NCI-H82 (cell line): ENCODE measurements around the gene PSMD8.

ENCODE experiments used
- DNase-seq: peaks from one replicate; lab custom pipeline; 2025; lab: John Stamatoyannopoulos, UW

The PSMD8 gene

DNA sequence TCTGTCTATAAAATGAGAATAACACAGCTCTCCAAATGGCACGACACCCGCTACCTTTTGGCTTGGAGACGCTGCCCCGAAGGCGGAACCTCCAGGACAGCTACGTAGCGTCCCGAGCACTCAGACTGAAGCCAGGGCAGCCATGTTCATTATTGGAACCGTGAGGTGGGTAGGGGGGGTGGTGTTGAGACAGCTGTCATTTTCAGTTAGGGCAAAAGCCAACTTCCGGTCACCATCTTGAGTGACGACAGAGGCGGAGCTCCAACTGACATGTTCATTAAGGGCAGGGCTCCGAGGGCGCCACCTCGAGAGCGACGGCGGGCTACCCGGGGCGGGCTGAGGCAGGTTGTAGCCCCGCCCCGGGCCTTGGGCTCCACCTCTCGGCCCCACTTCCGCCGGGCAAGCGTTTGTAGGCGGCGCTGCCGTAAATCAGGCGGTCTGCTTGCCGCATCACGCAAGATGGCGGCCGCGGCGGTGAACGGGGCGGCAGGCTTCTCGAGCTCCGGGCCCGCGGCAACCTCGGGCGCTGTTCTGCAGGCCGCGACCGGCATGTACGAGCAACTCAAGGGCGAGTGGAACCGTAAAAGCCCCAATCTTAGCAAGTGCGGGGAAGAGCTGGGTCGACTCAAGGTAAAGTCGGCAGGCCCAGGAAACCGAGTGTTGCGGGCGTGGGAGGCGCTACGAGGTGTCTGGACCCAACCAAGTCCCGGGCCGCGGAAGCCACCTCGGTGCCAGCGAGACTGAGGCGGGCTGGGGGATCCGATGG is at the start of gene PSMD8:
Gene PSMD8, plus strand, starts transcription at position 240 of the 766 bp plus-strand sequence. Its CDS starts 31 bp downstream, at position 271.
- peak; percentile 100 for DNase-seq

DNA sequence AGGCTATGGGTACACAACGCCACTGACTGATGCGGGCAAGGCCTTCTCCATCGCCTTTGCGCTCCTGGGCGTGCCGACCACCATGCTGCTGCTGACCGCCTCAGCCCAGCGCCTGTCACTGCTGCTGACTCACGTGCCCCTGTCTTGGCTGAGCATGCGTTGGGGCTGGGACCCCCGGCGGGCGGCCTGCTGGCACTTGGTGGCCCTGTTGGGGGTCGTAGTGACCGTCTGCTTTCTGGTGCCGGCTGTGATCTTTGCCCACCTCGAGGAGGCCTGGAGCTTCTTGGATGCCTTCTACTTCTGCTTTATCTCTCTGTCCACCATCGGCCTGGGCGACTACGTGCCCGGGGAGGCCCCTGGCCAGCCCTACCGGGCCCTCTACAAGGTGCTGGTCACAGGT is 47.8 kb upstream of the PSMD8 start:
- no peak for DNase-seq

DNA sequence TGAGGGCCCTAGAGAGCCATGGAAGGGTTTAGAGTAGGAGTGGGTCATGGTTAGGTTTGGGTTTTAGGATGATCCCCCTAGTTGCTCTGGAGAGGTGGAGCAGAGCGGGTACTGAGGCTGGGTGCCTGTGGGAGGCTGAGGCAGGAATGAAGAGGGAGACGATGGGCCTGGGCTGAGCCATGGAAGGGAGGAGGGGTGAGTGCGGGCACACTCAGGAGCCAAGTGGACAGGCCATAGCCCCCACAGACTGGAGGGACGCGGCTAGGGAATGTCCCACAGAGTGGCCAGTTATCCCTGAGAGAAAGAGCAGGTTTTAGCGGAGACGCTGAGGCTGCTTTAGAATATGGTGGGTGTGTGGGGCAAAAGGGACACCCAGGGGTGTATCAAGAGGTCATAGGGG is 44.7 kb upstream of the PSMD8 start:
- no peak for DNase-seq

DNA sequence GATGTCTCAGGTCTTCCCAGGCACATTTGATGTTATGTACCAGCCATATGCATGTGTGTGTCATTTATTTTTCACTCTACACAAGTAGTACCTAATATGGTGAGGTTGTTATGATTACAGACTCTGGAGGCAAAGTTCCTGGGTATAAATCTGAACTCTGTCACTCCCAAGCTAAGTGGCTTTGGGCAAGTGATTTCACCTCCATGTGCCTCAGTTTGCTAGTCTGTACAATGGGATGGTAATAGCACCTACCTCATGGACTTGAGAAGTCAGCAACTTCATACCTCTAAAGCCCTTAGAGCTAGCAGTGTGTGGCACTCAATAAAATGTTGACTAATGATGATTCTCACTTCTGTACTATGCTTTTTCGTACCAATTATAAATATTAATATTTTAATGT is 42.6 kb upstream of the PSMD8 start:
- no peak for DNase-seq

DNA sequence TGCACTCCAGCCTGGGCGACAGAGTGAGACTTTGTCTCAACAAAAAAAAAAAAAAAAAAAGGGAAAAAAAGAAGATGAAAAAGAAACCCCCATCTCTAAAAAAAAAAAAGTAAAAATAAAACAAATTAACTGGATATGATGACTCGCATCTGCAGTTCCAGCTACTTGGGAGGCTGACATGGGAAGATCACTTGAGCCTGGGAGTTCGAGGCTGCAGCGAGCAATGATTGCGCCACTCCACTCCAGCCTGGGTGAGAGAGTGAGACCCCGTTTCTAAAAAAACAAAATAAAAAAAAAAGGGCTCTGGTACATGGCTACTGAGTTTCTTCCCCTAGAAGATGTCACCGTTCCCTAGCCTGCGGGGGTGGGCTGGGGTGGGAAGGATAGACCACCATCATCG is 41.1 kb upstream of the PSMD8 start:
- no peak for DNase-seq

DNA sequence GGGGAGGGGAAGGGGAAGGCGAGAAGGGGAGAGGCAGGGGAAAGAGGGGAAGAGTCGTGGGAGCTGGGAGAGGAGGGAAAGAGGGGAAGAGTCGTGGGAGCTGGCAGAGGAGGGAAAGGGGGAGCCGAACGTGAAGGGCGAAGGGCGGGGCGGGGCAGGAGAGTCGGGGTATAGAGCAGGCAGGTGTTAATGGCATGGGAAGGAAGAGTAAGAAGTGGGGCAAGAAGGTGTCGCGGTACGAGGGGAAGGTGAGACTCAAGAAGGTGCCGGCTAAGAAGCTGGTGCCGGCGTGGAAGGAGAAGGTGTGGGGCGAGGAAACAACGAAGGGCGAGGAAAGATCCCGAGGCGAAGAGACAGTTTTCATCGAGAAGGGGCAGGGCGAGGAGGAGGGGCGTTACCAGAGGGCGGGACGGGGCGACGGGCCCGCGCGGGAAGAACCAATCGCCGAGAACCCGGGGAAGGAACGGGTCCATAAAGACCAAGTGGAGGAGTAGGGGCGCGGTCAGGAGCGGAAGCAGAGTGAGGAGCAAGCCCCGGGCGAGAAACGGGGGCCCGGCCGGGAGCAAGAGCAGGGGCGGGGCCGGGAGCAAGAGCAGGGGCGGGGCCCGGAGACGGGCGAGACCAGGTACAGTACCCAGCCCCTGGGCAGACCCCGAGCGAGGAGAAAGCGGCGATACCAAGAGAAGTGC is 38.3 kb upstream of the PSMD8 start:
- DNase-seq, result peak; percentile 98

DNA sequence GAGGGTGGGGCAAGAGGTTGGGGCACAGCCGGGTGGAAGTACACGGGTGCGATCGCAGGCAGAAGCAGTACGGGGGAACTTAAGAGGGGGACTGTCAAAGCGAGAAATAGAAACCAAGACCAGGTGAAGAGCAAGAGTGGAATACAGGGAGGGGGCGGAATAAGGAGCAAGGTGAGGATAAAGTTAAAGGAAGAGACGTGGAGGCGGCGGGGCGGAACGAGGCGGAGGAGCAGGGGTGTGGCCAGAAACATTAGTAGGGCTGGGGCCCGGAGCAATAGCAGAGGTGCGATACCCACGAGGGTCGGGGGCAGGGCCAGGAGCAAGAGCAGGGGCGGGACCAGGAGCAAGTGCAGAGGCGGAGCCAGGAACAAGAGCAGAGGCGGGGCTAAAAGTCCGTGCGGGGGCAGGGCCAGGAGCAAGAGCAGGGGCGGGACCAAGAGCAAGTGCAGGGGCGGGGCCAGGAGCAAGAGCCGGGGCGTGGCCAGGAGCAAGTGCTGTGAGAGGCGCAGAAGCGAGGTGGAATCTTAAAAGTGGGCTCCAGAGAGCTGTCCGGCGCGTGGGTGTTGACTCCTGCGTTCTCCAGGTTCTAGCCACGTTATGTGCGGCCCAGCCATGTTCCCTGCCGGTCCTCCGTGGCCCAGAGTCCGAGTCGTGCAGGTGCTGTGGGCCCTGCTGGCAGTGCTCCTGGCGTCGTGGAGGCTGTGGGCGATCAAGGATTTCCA is 37.6 kb upstream of the PSMD8 start:
- DNase-seq, result peak; percentile 98

DNA sequence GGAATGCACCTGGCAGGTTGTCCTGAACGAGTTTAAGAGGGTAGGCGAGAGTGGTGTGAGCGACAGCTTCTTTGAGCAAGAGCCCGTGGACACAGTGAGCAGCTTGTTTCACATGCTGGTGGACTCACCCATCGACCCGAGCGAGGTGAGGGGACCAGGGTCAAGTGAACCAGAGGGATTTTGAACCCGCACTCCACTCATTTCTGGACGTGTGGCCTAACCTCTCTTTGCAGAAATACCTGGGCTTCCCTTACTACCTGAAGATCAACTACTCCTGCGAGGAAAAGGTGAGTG is 37.1 kb upstream of the PSMD8 start:
- peak; percentile 60 for DNase-seq

DNA sequence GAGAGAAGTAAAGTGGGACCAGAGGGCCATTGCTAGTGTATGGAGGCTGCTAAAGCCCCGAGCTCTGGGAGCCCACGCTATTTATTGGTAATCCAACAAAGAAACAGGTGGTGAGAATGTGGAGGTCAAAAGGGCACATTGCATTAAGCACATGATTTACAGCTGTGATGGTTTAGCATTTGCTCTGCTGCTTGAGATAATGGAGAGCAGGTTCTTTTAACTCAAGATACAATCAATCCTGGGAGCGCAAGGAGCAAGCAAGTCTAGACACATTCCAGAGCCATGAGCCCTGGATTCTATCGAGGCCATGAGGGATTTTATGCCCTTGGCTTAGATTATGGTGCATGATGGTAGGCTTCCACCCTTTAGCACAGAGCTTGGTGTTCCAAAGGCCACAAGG is 35.4 kb upstream of the PSMD8 start:
- peak; percentile 85 for DNase-seq

DNA sequence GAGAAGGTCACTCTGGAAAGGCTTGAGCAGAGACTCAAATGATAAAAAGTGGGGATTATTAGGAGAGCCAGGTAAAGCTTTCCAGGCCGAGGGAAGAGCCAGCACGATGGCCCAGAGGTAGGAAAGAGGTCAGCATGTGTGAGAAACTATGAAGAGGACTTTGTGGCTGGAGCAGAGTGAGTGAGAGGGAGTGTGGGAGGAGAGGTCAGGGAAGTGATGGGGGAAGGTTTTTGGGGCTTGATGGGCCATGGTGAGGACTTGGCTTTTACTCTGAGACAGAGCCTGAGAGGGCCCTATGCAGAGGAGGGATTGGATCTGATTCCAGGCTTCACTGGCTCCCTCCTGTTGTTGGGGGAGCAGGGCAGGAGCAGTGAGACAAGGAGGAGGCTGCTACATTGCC is 33.4 kb upstream of the PSMD8 start:
- no peak for DNase-seq

DNA sequence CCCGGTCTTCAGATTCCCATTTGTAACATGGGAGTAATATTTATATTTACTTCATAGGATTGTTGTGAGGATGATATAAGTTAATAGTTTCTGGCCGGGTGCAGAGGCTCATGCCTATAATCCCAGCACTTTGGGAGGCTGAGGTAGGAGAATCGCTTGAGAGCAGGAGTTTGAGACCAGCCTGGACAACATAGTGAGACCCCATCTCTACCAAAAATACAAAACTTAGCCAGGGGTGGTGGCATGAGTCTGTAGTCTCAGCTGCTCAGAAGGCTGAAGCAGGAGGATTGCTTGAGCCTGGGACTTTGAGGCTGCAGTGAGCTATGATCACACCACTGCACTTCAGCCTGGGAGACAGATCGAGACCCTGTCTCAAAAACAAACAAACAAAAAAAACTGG is 27.5 kb upstream of the PSMD8 start:
- DNase-seq, result no peak

DNA sequence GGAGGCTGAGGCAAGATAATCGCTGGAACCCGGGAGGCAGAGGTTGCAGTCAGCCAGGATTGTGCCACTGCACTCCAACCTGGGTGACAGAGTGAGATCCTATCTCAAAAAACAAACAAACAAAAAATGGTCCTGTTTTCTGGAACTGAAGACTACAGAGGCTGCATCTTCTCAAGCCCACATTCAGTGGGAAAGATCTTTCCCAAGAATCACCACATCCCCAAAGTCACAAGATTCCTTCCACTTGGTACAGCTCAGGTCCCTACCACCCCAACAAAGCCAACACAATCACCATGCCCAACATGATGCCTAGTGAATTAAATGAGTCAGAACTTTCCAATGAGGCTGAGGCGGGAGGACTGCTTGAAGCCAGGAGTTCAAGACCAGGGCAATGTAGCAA is 23.5 kb upstream of the PSMD8 start:
- DNase-seq, result no peak

DNA sequence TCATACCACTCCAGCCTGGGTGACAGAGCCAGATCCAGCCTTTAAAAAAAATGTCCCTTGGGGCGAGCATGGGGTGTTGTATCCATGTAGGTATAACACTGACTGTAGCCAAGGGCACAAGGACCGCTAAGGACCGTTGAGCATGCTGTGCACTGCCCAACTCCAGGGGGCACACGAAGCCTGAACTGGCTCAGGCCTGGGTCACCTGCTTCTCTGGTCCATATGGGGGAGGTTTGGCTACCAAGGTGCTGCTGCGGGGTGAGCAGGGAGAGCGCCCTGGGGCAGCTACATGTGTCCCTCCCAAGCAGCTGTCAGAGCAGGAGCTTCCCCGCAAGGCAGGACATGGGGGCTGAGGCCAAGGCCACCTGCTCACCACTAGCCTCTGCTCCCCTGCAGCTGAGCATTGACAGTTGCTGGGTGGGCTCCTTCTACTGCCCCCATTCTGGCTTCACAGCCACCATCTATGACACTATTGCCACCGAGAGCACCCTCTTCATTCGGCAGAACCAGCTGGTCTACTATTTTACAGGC is 22.4 kb upstream of the PSMD8 start:
- peak; percentile 26 for DNase-seq

DNA sequence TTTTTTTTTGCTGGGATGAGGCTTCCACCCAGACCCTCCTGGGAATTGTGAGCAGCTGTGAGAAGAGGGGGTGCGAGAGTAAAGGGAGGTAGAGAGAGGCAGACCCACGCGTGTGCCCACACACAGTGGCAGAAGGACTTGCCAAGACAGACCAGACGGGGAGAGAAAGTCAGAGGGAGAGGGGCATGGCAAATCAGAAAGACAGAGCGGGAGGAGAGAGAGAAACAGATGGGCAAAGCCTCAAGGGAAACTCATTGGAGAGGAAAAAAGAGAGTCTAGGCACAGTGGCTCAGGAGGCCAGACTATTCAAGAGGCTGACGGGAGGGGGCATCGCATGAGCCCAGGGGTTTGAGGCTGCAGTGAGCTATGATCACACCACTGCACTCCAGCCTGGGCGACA is 21.8 kb upstream of the PSMD8 start:
- peak; percentile 45 for DNase-seq

DNA sequence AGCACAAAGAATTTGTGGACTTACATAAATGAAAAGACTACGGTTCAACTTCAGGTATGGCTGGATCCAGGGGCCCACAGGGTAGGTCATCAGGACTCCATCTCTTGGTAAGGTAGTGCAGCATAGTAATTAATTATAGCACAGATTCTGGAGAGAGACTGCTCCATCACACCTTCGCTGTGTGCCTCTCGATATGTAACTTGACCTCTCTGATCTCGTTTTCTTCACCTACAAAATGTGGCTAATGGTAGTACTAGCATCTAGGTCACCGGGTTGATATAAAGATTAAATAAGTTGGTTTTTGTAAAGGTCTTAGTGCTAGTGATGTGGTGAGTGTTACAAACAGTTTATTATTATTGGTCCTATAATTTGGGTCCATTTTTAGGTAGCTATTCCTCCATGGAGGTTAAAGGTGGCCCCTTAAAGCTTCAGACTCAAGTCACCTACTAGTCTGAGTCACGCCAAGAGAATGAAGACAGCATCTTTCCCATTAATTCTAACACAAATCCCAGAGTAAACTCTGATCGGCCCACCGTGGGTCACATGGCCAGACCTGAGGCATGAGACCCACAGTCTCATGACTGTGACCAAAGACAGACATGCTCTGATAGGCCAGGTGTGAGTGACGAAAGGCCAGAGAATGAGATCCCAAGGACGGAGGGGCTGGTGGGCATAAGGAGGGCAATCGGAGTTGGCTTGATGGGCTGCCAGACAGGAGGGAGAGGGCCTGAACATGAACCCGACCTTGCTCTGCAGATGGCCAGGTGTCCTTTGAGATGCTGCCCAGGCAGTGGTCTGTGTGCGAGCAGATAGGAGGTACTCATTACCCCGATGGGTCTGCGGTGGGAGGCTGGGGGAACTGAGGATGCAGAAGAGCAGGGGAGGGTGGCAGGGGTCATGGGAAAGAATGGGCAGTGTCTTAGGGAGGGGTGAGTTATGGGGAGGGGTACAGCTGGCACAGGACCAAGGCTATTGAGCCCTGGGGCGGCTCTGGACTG is 18.3 kb upstream of the PSMD8 start:
- DNase-seq, result no peak

DNA sequence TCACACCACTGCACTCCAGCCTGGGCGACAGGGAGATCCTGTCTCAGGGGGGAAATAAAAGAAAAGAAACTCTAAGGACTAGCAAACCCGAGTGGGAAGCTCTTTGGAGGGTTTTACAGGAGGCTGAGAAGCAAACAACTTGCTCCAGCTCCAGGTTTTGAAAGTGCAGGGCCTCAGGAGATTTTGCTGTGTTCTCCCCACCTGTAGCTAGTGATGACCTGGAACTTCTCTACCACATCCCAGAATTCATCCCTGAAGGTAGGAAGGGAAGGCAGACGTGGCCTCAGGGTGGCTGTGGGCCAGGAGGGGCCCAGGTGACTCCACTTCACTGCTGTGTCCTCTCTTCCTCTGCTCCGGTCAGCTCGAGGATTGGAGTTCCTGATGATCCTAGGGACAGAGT is 16.3 kb upstream of the PSMD8 start:
- no peak for DNase-seq

DNA sequence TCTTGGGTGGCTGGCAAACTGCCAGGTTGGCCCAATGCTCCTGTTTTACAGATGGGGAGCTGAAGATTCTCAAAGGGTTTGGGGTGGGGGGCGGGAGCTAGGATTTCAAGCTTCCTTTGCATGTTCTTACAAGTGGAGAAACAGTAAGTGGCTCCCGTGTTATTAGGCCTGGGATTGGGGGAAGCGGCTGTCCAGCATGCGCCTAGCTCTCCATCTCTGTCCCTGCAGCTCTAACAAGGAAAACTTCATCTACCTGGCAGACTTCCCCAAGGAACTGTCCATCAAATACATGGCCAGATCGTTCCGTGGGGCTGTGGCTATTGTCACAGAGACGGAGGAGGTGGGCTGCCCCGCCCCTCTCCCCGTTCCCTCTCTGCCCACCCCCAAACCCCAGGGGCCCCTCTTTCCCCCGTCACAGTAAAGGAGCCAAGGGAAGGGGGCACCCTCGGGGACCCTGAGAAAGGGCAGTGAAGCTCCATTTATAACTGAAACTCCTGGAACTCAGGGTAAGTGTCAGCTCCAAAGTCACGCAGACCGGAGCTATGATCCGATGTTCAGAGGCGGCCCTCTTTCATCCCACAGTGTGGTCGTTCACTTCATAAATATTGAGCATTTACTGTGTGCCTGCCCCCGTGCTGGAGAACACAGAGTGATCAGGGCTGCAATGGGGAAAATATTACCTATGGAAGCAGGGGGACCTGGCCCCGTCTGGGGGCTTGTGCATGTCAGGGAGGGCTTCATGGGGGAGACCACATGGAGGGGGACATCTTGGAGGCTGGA is 14.9 kb upstream of the PSMD8 start:
- no peak for DNase-seq

DNA sequence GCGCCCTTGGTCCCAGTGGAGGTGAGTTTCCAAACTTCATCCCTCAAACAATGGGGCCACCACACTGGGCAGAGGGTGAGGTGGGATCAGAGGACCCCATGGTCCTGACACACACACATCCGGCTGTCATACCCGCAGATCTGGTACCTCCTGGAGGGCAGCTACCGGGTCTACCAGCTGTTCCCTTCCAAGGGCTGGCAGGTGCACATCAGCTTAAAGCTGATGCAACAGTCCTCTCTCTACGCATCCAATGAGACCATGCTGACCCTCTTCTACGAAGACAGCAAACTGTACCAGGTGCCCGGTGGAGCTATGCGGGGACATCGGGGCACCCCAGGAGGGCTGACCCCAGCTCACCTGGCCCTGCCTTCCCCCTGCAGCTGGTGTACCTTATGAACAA is 14.0 kb upstream of the PSMD8 start:
- DNase-seq, result peak; percentile 38

DNA sequence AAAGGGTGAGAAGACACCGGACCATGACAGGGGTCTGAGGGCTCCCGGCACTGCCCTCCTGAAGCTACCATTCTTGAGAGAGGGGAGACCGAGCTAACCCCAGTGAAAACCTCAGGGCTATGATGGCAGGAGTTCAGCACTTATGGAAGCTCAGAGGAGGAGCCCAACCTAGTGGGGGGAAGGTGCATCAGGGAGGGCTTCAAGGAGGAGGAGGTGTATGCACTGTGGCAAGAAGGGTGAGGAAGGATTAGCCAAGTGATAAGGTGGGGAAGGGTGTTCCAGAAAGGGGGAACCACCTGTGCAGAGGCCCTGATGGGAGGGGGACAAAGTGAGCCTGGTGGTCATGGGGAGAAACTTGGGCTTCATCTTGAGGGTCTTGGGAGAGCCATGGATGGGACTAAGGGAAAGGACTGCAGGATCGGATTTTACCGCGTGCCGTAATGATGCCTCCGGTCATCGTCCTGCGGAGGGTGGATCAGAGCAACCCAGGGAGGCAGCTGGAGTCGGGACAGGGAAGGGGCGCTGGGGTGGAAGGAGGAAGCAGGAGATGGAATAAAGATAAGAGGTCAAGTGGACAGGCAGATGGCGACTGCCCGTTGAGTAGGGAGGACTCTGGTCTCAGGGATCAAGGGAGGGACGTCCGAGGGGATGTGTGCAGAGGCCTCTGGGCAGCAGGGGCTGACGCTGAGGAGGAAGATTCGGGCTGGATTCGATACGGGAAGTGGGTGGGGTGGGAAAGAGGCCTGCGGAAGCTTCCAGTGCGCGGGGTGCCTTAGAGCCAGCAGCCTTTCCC is 13.3 kb upstream of the PSMD8 start:
- no peak for DNase-seq

DNA sequence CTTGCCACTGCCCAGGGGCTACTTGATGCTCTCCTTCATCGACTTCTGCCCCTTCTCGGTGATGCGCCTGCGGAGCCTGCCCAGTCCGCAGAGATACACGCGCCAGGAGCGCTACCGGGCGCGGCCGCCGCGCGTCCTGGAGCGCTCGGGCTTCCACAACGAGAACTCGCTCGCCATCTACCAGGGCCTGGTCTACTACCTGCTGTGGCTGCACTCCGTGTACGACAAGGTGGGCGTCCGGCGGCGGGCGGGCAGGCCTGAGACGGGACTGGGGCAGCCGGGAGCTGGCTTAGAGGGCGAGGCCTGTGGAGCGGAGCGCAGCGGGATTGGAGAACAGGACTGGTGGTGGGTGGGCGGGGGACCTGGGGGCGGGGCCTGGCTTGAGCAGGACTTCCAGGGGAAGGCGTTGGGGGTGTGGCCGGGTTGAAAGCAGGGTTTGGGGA is 12.7 kb upstream of the PSMD8 start:
- peak; percentile 96 for DNase-seq
